K562 (cell line): Measurements from ENCODE around the gene ZEB2. TPM values are rescaled to one million over a fixed set of nuclear protein-coding genes. Genes with fewer than 3 reads are reported as not detected.

Source experiments
- ATAC-seq: fragments of 200-7000 bp; cut with Tn5 transposase; 3 replicates; pipeline ENCODE4 v1.9.1; 2020; ENCODE audit warnings: moderate library complexity
- BruUV-seq: library from RNA; stranded (reverse); fragments of 400-500 nt; replicated peaks from 2 replicates; lab custom pipeline; 2021; lab: Mats Ljungman, UMichigan
- CTCF ChIA-PET: fragments of 300-600 bp; formaldehyde crosslinking; extraction: SDS; loops from one replicate; lab custom pipeline; 2021; ENCODE audit warnings: low intra/inter-chr PET ratio; lab: Yijun Ruan, JAX
- POLR2A ChIA-PET: fragments of 300-600, 350-650 bp; sonication (Branson Sonifier 250); formaldehyde crosslinking; extraction: SDS; loops from one replicate; lab custom pipeline; 2021; ENCODE audit warnings: antibody characterized with exemption, inconsistent platforms; lab: Yijun Ruan, JAX
- DNase-seq, 4 experiments: peaks; one replicate each; pipeline versions ENCODE4 v3.0.0 to v3.0.0-alpha.2; 2011 to 2018; ENCODE audit warnings: low spot score in 3 of 4, mixed read lengths in 3 of 4; ENCODE audit errors: extremely low read depth in 1 of 4
- FAIRE-seq: peaks from 2 replicates; lab custom pipeline; 2011; peaks lifted over from hg19 to GRCh38; lab: Jason Lieb, UNC
- H2AFZ ChIP-seq: 2 replicates; pipeline ENCODE4 v1.6.0; 2011; ENCODE audit warnings: low read depth, low read length, control low read depth, inconsistent platforms
- H3K27ac ChIP-seq: fragments of 200-600 bp; 3 replicates; pipeline ENCODE4 v1.8.0; 2011; ENCODE audit warnings: low read depth, mild to moderate bottlenecking, control low read depth, inconsistent platforms, low read length, moderate library complexity, mixed read lengths; ENCODE audit errors: extremely low read depth
- H3K27me3 ChIP-seq, 2 experiments: fragments of 300-600 bp in 1 of 2; 2 replicates in 1 of 2; 3 replicates in 1 of 2; pipeline versions ENCODE4 v1.6.0 to v1.8.0; 2011; ENCODE audit warnings: inconsistent platforms in 2 of 2, low read length in 2 of 2, mild to moderate bottlenecking in 1 of 2, mixed read lengths in 1 of 2, moderate library complexity in 1 of 2; ENCODE audit not compliant: control insufficient read depth in 2 of 2, insufficient read depth in 2 of 2
- H3K36me3 ChIP-seq: fragments of 300-600 bp; 3 replicates; pipeline ENCODE4 v1.8.0; 2011; ENCODE audit warnings: mild to moderate bottlenecking, low read length, inconsistent platforms; ENCODE audit not compliant: control insufficient read depth, insufficient read depth
- H3K4me1 ChIP-seq, 2 experiments: fragments of 200-600 bp in 1 of 2; replicated peaks in 1 of 2; 2 replicates in 1 of 2; 3 replicates in 1 of 2; pipeline versions ENCODE4 v1.5.1 to v1.8.0; 2011; ENCODE audit warnings: inconsistent platforms in 2 of 2, low read length in 2 of 2, mild to moderate bottlenecking in 1 of 2, mixed read lengths in 1 of 2, moderate library complexity in 1 of 2; ENCODE audit not compliant: control insufficient read depth in 2 of 2, insufficient read depth in 2 of 2
- H3K4me2 ChIP-seq: 2 replicates; pipeline ENCODE4 v1.6.1; 2011; ENCODE audit warnings: low read length, control low read depth, inconsistent platforms, mixed read lengths; ENCODE audit not compliant: insufficient read depth
- H3K4me3 ChIP-seq: fragments of 200-600 bp; sonication (generic), shearing (Covaris generic); 2 replicates; pipeline ENCODE4 v1.5.1; 2016; ENCODE audit warnings: control low read depth, inconsistent platforms
- H3K79me2 ChIP-seq: fragments of 200-600 bp; 3 replicates; pipeline ENCODE4 v1.8.0; 2011; ENCODE audit warnings: low read length, inconsistent platforms; ENCODE audit not compliant: control insufficient read depth, insufficient read depth
- H3K9ac ChIP-seq, 2 experiments: 2 replicates each; pipeline versions ENCODE4 v1.6.0 to v1.6.1; 2011; ENCODE audit warnings: low read depth in 2 of 2, low read length in 2 of 2, control low read depth in 1 of 2, inconsistent platforms in 1 of 2, mild to moderate bottlenecking in 1 of 2, mixed read lengths in 1 of 2; ENCODE audit not compliant: insufficient read depth in 1 of 2
- H3K9me1 ChIP-seq: one replicate; pipeline ENCODE4 v1.6.0; 2011; ENCODE audit warnings: inconsistent platforms, mild to moderate bottlenecking, low read length, moderate library complexity; ENCODE audit not compliant: control insufficient read depth, insufficient read depth
- H3K9me3 ChIP-seq: replicated peaks from 2 replicates; pipeline ENCODE4 v1.5.1; 2011; ENCODE audit warnings: low read depth, low read length, inconsistent platforms; ENCODE audit not compliant: control insufficient read depth, insufficient read depth
- H4K20me1 ChIP-seq: replicated peaks from 2 replicates; pipeline ENCODE4 v1.6.1; 2011; ENCODE audit warnings: low read length, inconsistent platforms, mixed read lengths; ENCODE audit not compliant: control insufficient read depth, insufficient read depth
- BMI1 ChIP-seq: fragments of 150-350 bp; IDR thresholded peaks from 2 replicates; pipeline ENCODE4 v1.6.1; 2014; ENCODE audit warnings: low read length
- BRD4 ChIP-seq: fragments of 200-600 bp; sonication (generic); IDR thresholded peaks from 2 replicates; pipeline ENCODE4 v1.6.1; 2017; ENCODE audit warnings: inconsistent platforms
- E2F5 ChIP-seq: sonication (generic); formaldehyde crosslinking; IDR thresholded peaks from 2 replicates; pipeline ENCODE4 v1.8.0; 2022; ENCODE audit warnings: mild to moderate bottlenecking, missing genetic modification reagents
- GMEB1 ChIP-seq: fragments of 250-450 bp; sonication (Bioruptor Pico); IDR thresholded peaks from 2 replicates; pipeline ENCODE4 v1.4.0; 2020; ENCODE audit warnings: mild to moderate bottlenecking
- RBM25 ChIP-seq: fragments of 200-400 bp; formaldehyde crosslinking; IDR thresholded peaks from 2 replicates; pipeline ENCODE4 v1.6.1; 2018; ENCODE audit warnings: low read length, low read depth, moderate library complexity; ENCODE audit not compliant: severe bottlenecking
- ZMIZ1 ChIP-seq, 2 experiments: fragments of 150-350 bp in 1 of 2; IDR thresholded peaks; 2 replicates each; pipeline ENCODE4 v1.6.1; 2012 to 2016; ENCODE audit warnings: low read depth in 2 of 2, low read length in 2 of 2, mild to moderate bottlenecking in 1 of 2, moderate library complexity in 1 of 2
- ZNF507 ChIP-seq: conservative IDR thresholded peaks from 2 replicates; pipeline ENCODE4 v1.6.1; 2017; ENCODE audit warnings: missing genetic modification characterization, missing compliant biosample characterization
- ZNF780A ChIP-seq: fragments of 250-450 bp; sonication (Bioruptor Pico); IDR thresholded peaks from 2 replicates; pipeline ENCODE4 v1.5.0; 2021; ENCODE audit warnings: mild to moderate bottlenecking
- WGBS: fragments of 100-300 bp; shearing (Covaris generic); methylation state at CpG from one replicate; pipeline ENCODE4 v1.1.6; 2016; ENCODE audit warnings: low coverage, mixed read lengths; ENCODE audit not compliant: insufficient coverage; ENCODE audit errors: missing lambda C conversion rate; 5-methylcytosine and 5-hydroxymethylcytosine counted together
- in situ Hi-C: fragments of 300-500 bp; cut with MboI; formaldehyde crosslinking; loops from 4 replicates; pipeline ENCODE4 v1.15.0; 2018; ENCODE audit warnings: inconsistent platforms, mixed read lengths
- intact Hi-C: fragments of 100-400 bp; cut with micrococcal nuclease; formaldehyde crosslinking; loops from 2 replicates; pipeline ENCODE4 v1.14.2; 2022
- polyA plus RNA-seq, 8 experiments: library from polyadenylated mRNA; depleted of rRNA in 4 of 8; stranded (reverse) in 5 of 8; unstranded in 3 of 8; fragments of >200 nt; fragmentation: Nextera tagmentation in 2 of 8; fragmentation: Illumina TruSeq in 1 of 8; extraction: Ambion mirVana in 2 of 8; extraction: Trizol in 1 of 8; gene quantifications; 2 replicates each; pipeline versions ENCODE4 v1.2.1 to v1.2.3, GENCODE V29; 2011 to 2014; ENCODE audit warnings: inconsistent platforms in 1 of 8, missing spikeins in 1 of 8
- total RNA-seq, 7 experiments: library from RNA; depleted of rRNA in 6 of 7; stranded (reverse); fragments of >200 nt in 6 of 7; fragmentation: Illumina TruSeq in 2 of 7; extraction: Trizol in 2 of 7; gene quantifications; 2 replicates each; pipeline versions ENCODE4 v1.2.1 to v1.2.3, GENCODE V29; 2011 to 2021; ENCODE audit warnings: low replicate concordance in 1 of 7

The ZEB2 gene
- total and polyA plus RNA-seq, 9 of the 15 experiments (the other 6 are each of a cell fraction or from before 2014, with no cell fraction given): 15.1 to 113 (median 72.3) TPM

GRCh38 chr2:144411473-144411872 is 108.4 kb downstream of the ZEB2 start:
- BruUV-seq: no TSS peak
- 91% methylated on average over 7 of the region's 7 CpGs for WGBS
- no peaks in the 10 kb centered on the region for H3K9me3 ChIP-seq
- H4K20me1 ChIP-seq: peaks cover under 1% of the 10 kb centered on the region; the same call in 1 of the 2 replicates
- H3K9me1 ChIP-seq: no peaks in the 10 kb centered on the region
- TF ChIP-seq BRD4 (no peak), RBM25 (no peak), ZMIZ1 (IDR thresholded peaks at IDR 0.05; ENCODE audit: low read depth in 2 of 2, low read length in 2 of 2) (no peak), E2F5 (CRISPR knock-in tag) (no peak), GMEB1 (CRISPR knock-in tag) (no peak), ZNF780A (no peak), ZNF507 (tag) (no peak), BMI1 (no peak)
- TF ChIP-seq, all 486 proteins: peak for 0
- peaks cover 84% of the 10 kb centered on the region for H3K79me2 ChIP-seq
- H3K9ac ChIP-seq: no peak overlapping the region
- FAIRE-seq (no peak), DNase-seq (no peak), ATAC-seq (no peak)
- intact Hi-C loops (no loop called here), in situ Hi-C loops (no loop called here)
- H3K4me1 ChIP-seq: no peaks in the 10 kb centered on the region
- H3K27me3 ChIP-seq: no peaks in the 10 kb centered on the region
- H3K4me2 ChIP-seq: no peak overlapping the region
- no peak overlapping the region for H3K27ac ChIP-seq
- POLR2A ChIA-PET: no interaction called here
- H3K36me3 ChIP-seq: peaks cover 94% of the 10 kb centered on the region
- no peak overlapping the region for H2AFZ ChIP-seq
- CTCF ChIA-PET: no interaction called here
- no peak overlapping the region for H3K4me3 ChIP-seq
